PC-3 (cell line): ENCODE results near the gene ZCCHC14.
"Not testable (repeated sequence)": the region's sequence is repeated elsewhere in the genome, so short reads cannot be mapped to it uniquely, and the experiment has no call there.

Experiments
- EZH2 ChIP-seq: fragments of 300-600 bp; sonication (generic); IDR thresholded peaks from one replicate; pipeline ENCODE4 v1.6.1; 2017; ENCODE audit warnings: antibody characterized with exemption, mild to moderate bottlenecking, low read length; ENCODE audit not compliant: unreplicated experiment
- TF ChIP-seq, protein P1 (sequence below): fragments of 300-600 bp; sonication (generic); conservative IDR thresholded peaks from 2 replicates; pipeline ENCODE4 v1.5.1; 2017; ENCODE audit warnings: antibody characterized with exemption, low read depth, mild to moderate bottlenecking, low read length

DNA sequence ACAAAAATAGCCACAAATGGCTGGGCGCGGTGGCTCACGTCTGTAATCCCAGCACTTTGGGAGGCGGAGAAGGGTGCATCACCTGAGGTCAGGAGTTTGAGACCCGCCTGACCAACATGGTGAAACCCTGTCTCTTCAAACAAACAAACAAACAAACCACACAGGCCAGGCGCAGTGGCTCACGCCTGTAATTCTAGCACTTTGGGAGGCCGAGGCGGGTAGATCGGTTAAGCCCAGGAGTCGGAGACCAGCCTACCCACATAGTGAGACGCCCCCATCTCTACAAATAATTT, 108.0 kb downstream of the ZCCHC14 start:
- TF ChIP-seq, protein P1, sequence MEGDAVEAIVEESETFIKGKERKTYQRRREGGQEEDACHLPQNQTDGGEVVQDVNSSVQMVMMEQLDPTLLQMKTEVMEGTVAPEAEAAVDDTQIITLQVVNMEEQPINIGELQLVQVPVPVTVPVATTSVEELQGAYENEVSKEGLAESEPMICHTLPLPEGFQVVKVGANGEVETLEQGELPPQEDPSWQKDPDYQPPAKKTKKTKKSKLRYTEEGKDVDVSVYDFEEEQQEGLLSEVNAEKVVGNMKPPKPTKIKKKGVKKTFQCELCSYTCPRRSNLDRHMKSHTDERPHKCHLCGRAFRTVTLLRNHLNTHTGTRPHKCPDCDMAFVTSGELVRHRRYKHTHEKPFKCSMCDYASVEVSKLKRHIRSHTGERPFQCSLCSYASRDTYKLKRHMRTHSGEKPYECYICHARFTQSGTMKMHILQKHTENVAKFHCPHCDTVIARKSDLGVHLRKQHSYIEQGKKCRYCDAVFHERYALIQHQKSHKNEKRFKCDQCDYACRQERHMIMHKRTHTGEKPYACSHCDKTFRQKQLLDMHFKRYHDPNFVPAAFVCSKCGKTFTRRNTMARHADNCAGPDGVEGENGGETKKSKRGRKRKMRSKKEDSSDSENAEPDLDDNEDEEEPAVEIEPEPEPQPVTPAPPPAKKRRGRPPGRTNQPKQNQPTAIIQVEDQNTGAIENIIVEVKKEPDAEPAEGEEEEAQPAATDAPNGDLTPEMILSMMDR: not testable (repeated sequence)
- TF ChIP-seq EZH2: not testable (repeated sequence)
